GM08714 (cell line): ENCODE results near the gene DGCR8.
A peak's percentile ranks its signal among the peaks of the same experiment; 100 is the strongest.

Source experiments
- H3K4me3 ChIP-seq: fragments of 200-500 bp; sonication (Bioruptor generic); 2 replicates; pipeline ENCODE4 v1.5.1; 2014; ENCODE audit warnings: mild to moderate bottlenecking, low read length, inconsistent platforms
- ZNF274 ChIP-seq: IDR thresholded peaks from 2 replicates; pipeline ENCODE4 v1.6.1; 2012; ENCODE audit warnings: mild to moderate bottlenecking, low read depth, low read length

Gene DGCR8

GRCh38 chr22:20069331-20070042 is 10.6 kb upstream of the DGCR8 start:
- TF ChIP-seq ZNF274: no peak
- no peak overlapping the region for H3K4me3 ChIP-seq

DNA sequence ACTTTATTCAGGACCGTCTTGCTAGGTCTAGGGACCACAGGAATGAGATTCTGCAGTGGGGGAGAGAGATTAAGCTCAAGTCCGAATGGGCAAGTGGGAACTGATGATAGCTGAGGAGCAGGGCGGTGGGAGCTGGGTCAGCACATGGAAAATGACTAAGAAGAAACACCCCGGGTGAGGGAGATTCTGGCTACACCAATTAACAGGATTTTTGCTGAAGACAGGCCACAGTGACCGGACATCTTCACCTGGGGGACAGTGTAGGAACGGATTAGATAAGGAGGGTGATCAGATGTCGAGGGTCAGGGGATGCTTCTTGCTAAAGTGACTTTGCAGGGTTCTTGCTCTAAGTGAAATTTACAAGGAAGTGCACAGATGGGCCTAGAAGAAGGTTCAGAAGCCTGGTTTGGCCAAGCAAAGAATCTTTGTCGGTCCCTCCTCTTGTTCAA is 8.5 kb upstream of the DGCR8 start:
- H3K4me3 ChIP-seq: no peak overlapping the region
- TF ChIP-seq ZNF274: no peak

DNA sequence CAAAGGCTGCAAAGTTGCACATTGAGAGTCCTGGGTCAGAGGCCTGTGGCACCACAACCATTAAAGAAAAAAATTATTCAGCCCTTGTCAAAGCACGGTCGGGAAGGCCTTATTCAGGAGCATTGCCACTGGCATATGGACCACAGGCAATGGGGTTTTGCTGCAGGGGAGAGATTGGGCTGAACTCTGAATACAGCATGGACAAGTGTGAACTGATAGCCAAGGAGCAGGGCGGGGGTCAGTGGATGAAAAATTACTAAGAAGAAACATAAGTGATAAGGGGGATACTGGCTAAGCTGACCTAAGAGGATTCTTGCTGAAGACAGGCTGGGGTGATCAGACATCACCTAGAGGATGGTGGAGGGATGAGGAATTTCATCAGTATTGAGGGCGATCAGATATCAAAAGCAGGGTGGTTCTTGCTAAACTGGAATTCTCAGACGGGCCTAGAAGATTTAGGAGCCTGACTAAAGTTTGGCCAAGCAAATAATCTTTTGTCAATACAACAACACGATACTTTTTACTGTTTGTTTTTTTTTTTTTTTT is 3.3 kb upstream of the DGCR8 start:
- no peak for TF ChIP-seq ZNF274

GRCh38 chr22:20080445-20080775 is 369 bp downstream of the DGCR8 start:
- TF ChIP-seq ZNF274: no peak

More for the DNA sequence above, 3.3 kb upstream of the DGCR8 start:
- H3K4me3 ChIP-seq: no peak overlapping the region

DNA sequence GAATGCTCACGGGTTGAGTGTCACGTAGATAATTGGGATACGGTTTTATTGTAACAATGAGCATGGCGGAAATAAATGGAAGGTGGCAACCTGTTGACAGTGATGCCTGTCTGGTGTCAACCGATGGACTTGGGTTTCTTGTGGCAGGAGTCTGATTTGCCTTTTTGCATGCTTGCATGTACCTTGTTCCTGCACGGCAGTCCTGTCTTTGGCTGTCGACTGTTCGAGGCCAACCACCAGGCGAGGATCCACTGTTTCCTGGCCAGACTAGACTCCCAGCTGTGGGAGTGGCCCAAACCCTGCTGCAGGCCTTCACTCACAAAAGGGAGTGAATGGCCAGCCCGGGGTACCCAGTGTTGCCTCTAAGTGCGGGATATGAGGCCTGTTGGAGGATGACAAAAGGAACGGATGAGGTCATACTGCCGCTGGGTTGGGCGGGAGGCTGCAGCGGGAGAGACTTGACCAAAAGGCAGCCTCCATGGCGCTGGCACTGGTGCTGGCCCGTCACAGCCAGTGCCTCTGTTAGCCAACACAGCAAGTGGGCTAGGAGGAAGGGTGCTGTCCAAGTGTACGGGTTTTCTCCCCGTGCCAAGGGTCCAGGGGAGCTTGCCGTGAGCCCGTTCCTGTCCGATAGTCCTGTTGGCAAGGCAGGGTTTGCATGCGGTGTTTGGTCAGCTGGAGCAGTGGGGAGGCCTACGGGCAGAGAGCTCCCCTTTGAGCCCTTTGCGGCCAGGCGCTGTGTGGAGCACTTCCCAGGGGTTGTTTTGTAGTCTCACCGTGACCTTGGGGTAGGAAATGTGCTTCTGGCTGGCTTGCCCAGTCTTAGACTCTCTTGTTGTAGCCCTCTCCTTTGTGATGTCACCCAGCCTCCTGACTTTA is 974 bp downstream of the DGCR8 start:
- H3K4me3 ChIP-seq: peak overlapping the region; percentile 96
- TF ChIP-seq ZNF274: no peak

More at GRCh38 chr22:20080445-20080775, 369 bp downstream of the DGCR8 start:
- peak overlapping the region; percentile 96 for H3K4me3 ChIP-seq

- no peak overlapping the region for H3K4me3 ChIP-seq
- TF ChIP-seq ZNF274: no peak
Observed at GRCh38 chr22:20083157-20083890, 3.3 kb downstream of the DGCR8 start.

- H3K4me3 ChIP-seq: no peak overlapping the region
- TF ChIP-seq ZNF274: no peak
Observed at GRCh38 chr22:20083891-20084546, 4.0 kb downstream of the DGCR8 start.

DNA sequence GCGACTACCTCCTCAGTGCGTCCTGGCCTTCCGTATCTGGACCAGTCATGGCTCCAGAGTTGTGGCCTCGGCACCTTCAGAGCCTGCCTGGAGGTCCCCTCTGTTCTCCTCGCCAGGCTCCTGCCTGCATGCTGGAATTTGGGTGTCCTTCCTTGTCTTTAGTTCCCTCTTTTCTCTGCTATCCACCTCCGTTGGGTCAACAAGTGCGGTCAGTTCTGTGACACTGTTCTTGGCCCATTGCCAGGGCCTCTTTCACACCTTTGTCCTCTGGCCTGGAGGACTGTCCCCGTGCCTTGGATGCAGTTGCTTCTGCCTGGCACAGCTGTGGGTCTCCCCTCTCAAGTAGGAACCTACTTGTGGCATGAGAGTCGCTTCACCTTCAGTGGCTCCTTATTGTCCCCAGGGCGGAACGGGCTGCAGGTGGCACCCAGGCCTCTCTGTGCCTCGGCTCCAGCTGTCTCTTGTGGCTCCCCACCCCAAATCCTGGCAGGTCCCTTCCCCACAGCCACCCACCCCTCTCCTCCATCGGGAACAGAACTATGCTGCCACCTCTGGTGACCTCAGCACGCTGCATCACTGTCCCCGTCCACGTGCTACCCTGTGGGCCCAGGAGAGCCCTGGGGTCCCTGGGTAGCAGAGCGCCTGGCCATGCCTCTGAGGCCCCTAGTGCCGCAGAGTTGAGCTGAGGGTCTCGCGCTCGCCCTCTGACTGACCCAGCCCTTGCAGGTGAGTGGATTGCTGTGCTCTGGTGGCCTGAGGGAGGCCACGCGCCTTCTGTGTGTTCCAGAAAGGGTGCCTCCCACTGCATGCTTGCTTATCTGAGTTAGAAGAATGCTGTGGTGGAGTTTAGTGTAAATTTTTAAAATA is 4.7 kb downstream of the DGCR8 start:
- TF ChIP-seq ZNF274: no peak
- H3K4me3 ChIP-seq: no peak overlapping the region

DNA sequence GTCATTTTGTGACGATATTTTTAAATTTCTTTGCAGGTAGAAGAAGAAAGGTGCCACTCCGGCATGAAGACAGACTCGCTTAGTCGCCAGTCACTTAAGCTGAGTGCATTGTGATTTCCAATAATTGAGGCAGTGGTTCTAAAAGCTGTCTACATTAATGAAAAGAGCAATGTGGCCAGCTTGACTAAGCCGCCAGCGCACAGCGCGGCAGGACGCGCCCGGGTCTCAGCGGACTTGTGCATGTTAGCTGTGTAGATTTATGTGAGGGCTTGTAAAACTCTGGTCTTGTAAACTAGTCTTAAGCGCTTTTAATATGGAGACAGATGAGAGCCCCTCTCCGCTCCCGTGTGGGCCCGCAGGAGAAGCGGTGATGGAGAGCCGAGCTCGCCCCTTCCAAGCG is 5.6 kb downstream of the DGCR8 start:
- no peak overlapping the region for H3K4me3 ChIP-seq
- no peak for TF ChIP-seq ZNF274

DNA sequence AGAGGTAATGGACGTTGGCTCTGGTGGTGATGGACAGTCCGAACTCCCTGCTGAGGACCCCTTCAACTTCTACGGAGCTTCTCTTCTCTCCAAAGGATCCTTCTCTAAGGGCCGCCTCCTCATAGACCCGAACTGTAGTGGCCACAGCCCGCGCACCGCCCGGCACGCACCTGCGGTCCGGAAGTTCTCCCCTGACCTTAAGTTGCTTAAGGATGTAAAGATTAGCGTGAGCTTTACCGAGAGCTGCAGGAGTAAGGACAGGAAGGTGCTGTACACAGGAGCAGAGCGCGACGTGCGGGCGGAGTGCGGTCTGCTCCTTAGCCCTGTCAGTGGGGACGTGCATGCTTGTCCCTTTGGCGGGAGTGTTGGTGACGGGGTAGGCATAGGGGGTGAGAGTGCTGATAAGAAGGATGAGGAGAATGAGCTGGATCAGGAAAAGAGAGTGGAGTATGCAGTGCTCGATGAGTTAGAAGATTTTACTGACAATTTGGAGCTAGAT is 6.1 kb downstream of the DGCR8 start:
- no peak overlapping the region for H3K4me3 ChIP-seq
- TF ChIP-seq ZNF274: no peak

GRCh38 chr22:20086763-20087162 is 6.7 kb downstream of the DGCR8 start:
- TF ChIP-seq ZNF274: no peak

GRCh38 chr22:20087319-20088262 is 7.5 kb downstream of the DGCR8 start:
- H3K4me3 ChIP-seq: no peak overlapping the region
- no peak for TF ChIP-seq ZNF274

More at GRCh38 chr22:20086763-20087162, 6.7 kb downstream of the DGCR8 start:
- no peak overlapping the region for H3K4me3 ChIP-seq

- TF ChIP-seq ZNF274: no peak
- H3K4me3 ChIP-seq: no peak overlapping the region
Observed at GRCh38 chr22:20088263-20088648, 8.2 kb downstream of the DGCR8 start.
